Endothelial cell of umbilical vein (primary cell): ENCODE results near the gene CNDP2. TPM values are rescaled to one million over a fixed set of nuclear protein-coding genes. Genes with fewer than 3 reads are reported as not detected.

Source experiments
- BruUV-seq: library from RNA; stranded (reverse); fragments of 400-500 nt; replicated peaks from 2 replicates; lab custom pipeline; 2021; lab: Mats Ljungman, UMichigan
- CTCF ChIA-PET: fragments of 300-600, 350-600 bp; sonication (Branson Sonifier 250); formaldehyde crosslinking; loops from one replicate; lab custom pipeline; 2021; ENCODE audit warnings: antibody characterized with exemption, inconsistent platforms; lab: Charles Lee
- POLR2A ChIA-PET: fragments of 300-600, 350-600 bp; sonication (Branson Sonifier 250); formaldehyde crosslinking; loops from one replicate; lab custom pipeline; 2021; ENCODE audit warnings: antibody characterized with exemption, inconsistent platforms; lab: Charles Lee
- DNase-seq: peaks from one replicate; pipeline ENCODE4 v3.0.0-alpha.2; 2011; ENCODE audit warnings: low read depth, low spot score
- FAIRE-seq: peaks from 2 replicates; lab custom pipeline; 2011; peaks lifted over from hg19 to GRCh38; lab: Jason Lieb, UNC
- H2AFZ ChIP-seq: 2 replicates; pipeline ENCODE4 v1.6.0; 2012; ENCODE audit warnings: low read depth, low read length, control low read depth, inconsistent platforms
- H3K27ac ChIP-seq: 2 replicates; pipeline ENCODE4 v1.5.1; 2011; ENCODE audit warnings: low read depth, mild to moderate bottlenecking, control low read depth, low read length, moderate library complexity; ENCODE audit not compliant: insufficient read depth
- H3K27me3 ChIP-seq, 2 experiments: 2 replicates each; pipeline versions ENCODE4 v1.6.0 to v1.6.1; 2011; ENCODE audit warnings: low read length in 2 of 2, mixed read lengths in 1 of 2; ENCODE audit not compliant: control insufficient read depth in 2 of 2, insufficient read depth in 2 of 2
- H3K36me3 ChIP-seq, 2 experiments: 2 replicates in 1 of 2; 3 replicates in 1 of 2; pipeline ENCODE4 v1.5.1; 2011; ENCODE audit warnings: low read length in 2 of 2, mild to moderate bottlenecking in 1 of 2, moderate library complexity in 1 of 2; ENCODE audit not compliant: control insufficient read depth in 2 of 2, insufficient read depth in 2 of 2; ENCODE audit errors: extremely low read depth in 1 of 2
- H3K4me1 ChIP-seq: 3 replicates; pipeline ENCODE4 v1.5.1; 2011; ENCODE audit warnings: mild to moderate bottlenecking, low read length; ENCODE audit not compliant: control insufficient read depth, insufficient read depth; ENCODE audit errors: extremely low read depth
- H3K4me2 ChIP-seq: 2 replicates; pipeline ENCODE4 v1.6.1; 2011; ENCODE audit warnings: low read length, control low read depth, mixed read lengths; ENCODE audit not compliant: insufficient read depth
- H3K4me3 ChIP-seq, 3 experiments: fragments of 200-600 bp in 1 of 3; sonication (generic), shearing (Covaris generic) in 1 of 3; replicated peaks in 1 of 3; 2 replicates each; pipeline ENCODE4 v1.5.1; 2011 to 2016; ENCODE audit warnings: control low read depth in 3 of 3, low read length in 3 of 3, mild to moderate bottlenecking in 2 of 3, inconsistent platforms in 1 of 3, low read depth in 1 of 3, moderate library complexity in 1 of 3; ENCODE audit not compliant: insufficient read depth in 1 of 3
- H3K79me2 ChIP-seq: 2 replicates; pipeline ENCODE4 v1.6.0; 2012; ENCODE audit warnings: low read length, inconsistent platforms; ENCODE audit not compliant: control insufficient read depth, insufficient read depth
- H3K9ac ChIP-seq: replicated peaks from 2 replicates; pipeline ENCODE3; 2011; ENCODE audit warnings: low read length, control low read depth; ENCODE audit not compliant: insufficient read depth; ENCODE audit errors: extremely low read depth
- H3K9me1 ChIP-seq: replicated peaks from 3 replicates; pipeline ENCODE4 v1.6.0; 2011; ENCODE audit warnings: mild to moderate bottlenecking, low read length; ENCODE audit not compliant: control insufficient read depth, insufficient read depth; ENCODE audit errors: extremely low read depth
- H3K9me3 ChIP-seq: replicated peaks from 2 replicates; pipeline ENCODE4 v1.5.1; 2012; ENCODE audit warnings: low read length, inconsistent platforms; ENCODE audit not compliant: control insufficient read depth, insufficient read depth
- H4K20me1 ChIP-seq: replicated peaks from 2 replicates; pipeline ENCODE3; 2011; ENCODE audit warnings: mild to moderate bottlenecking, low read length; ENCODE audit not compliant: control insufficient read depth, insufficient read depth; ENCODE audit errors: extremely low read depth
- EZH2 ChIP-seq: IDR thresholded peaks from 2 replicates; pipeline ENCODE4 v1.6.1; 2012; ENCODE audit warnings: borderline replicate concordance, low read depth, mild to moderate bottlenecking, moderate library complexity, low read length, inconsistent platforms; ENCODE audit not compliant: severe bottlenecking
- GATA2 ChIP-seq: IDR thresholded peaks from 2 replicates; pipeline ENCODE4 v1.7.0; 2011; ENCODE audit warnings: low read depth, mild to moderate bottlenecking, moderate library complexity, mixed read lengths, low read length; ENCODE audit not compliant: insufficient read length, insufficient read depth
- JUN ChIP-seq: IDR thresholded peaks from 2 replicates; pipeline ENCODE4 v1.6.1; 2011; ENCODE audit warnings: borderline replicate concordance, low read depth; ENCODE audit not compliant: insufficient read length, insufficient read depth
- MYC ChIP-seq: IDR thresholded peaks from one replicate; pipeline ENCODE4 v1.6.1; 2011; ENCODE audit warnings: mild to moderate bottlenecking, low read depth, low read length
- POLR2A ChIP-seq: IDR thresholded peaks from 2 replicates; pipeline ENCODE4 v1.6.1; 2012; ENCODE audit warnings: low read depth, mild to moderate bottlenecking, control low read depth, low read length
- POLR2AphosphoS5 ChIP-seq: IDR thresholded peaks from 2 replicates; pipeline ENCODE4 v1.6.1; 2012; ENCODE audit warnings: low read depth, mild to moderate bottlenecking, control low read depth, low read length, moderate library complexity; ENCODE audit not compliant: insufficient read depth
- dilution Hi-C: fragments of 300-500 bp; cut with MboI; formaldehyde crosslinking; loops from one replicate; pipeline ENCODE4 v1.15.0; 2019; ENCODE audit warnings: low sequenced_read_pairs; ENCODE audit not compliant: extremely low pct_ligation_motif_present
- intact Hi-C: fragments of 100-400 bp; cut with micrococcal nuclease; formaldehyde crosslinking; loops from one replicate; pipeline ENCODE4 v1.10.0; 2022
- polyA plus RNA-seq, 4 experiments: library from polyadenylated mRNA; depleted of rRNA in 3 of 4; stranded (reverse) in 3 of 4; unstranded in 1 of 4; fragments of >200 nt; gene quantifications; 2 replicates each; pipeline versions ENCODE4 v1.2.1 to v1.2.3, GENCODE V29; 2011 to 2012; ENCODE audit warnings: missing spikeins in 1 of 4
- total RNA-seq: library from RNA; stranded (reverse); gene quantifications from 2 replicates; pipeline ENCODE4 v1.2.3, GENCODE V29; 2021
- TF ChIP-seq, protein P1 (sequence below), 2 donors: IDR thresholded peaks; 1 replicate in 1 of 2; 2 replicates in 1 of 2; pipeline ENCODE4 v1.5.1; 2011; ENCODE audit warnings: low read length in 2 of 2, mild to moderate bottlenecking in 2 of 2, moderate library complexity in 2 of 2, control low read depth in 1 of 2, inconsistent platforms in 1 of 2, low read depth in 1 of 2; ENCODE audit not compliant: insufficient read depth in 1 of 2; ENCODE audit errors: extremely low read depth in 1 of 2
- TF ChIP-seq, protein P2 (sequence below): IDR thresholded peaks from 2 replicates; pipeline ENCODE4 v1.6.1; 2011; ENCODE audit not compliant: insufficient read depth, insufficient read length

The CNDP2 gene
- total and polyA plus RNA-seq, 2 donors (not counting 3 experiments of a cell fraction or from before 2014, with no cell fraction given), result 52.9 to 123 TPM

DNA sequence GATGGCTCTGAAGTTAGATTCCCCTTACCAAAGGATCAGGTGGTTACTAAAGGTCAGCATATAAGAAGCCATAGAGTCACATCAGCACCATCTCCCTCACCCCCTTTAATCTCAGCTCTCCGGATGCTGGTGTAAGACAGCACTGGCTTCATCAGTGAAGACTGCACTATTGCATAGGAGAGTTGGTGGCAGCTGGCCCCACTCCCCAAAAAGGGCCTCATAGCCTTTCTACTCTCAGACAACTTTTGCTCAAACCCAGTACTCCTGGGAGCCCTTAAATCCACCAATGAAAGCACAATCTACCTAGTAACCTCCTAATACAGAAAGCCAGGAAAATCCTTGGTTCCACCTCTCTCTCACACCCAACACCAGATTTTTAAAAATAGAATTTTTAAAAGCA is 32.2 kb upstream of the CNDP2 start:
- no peak for FAIRE-seq
- intact Hi-C loops, result loop anchor here (10.0 kb wide), 1 partner anchor 59 kb away; no protein-coding TSS in a partner anchor

More for the DNA sequence above, 32.2 kb upstream of the CNDP2 start:
- Histone ChIP-seq H3K9me1 (no peaks in the 10 kb centered on the region), H4K20me1 (no peaks in the 10 kb centered on the region), H3K4me2 (no peak overlapping the region), H3K9me3 (no peaks in the 10 kb centered on the region), H3K4me1 (peaks cover 5% of the 10 kb centered on the region), H2AFZ (no peak overlapping the region), H3K79me2 (no peaks in the 10 kb centered on the region), H3K9ac (no peak overlapping the region), H3K4me3 (no peak overlapping the region), H3K27ac (no peak overlapping the region), H3K36me3 (no peaks in the 10 kb centered on the region), H3K27me3 (peaks cover 5 to 16% of the 10 kb centered on the region in 2 experiments)
- dilution Hi-C loops, result no loop called here
- no TSS peak for BruUV-seq
- no peak for DNase-seq
- POLR2A ChIA-PET, result no interaction called here
- CTCF ChIA-PET, result no interaction called here
- TF ChIP-seq GATA2 (no peak), MYC (no peak), JUN (no peak), POLR2AphosphoS5 (no peak), POLR2A (no peak), EZH2 (no peak)
- TF ChIP-seq, protein P1, sequence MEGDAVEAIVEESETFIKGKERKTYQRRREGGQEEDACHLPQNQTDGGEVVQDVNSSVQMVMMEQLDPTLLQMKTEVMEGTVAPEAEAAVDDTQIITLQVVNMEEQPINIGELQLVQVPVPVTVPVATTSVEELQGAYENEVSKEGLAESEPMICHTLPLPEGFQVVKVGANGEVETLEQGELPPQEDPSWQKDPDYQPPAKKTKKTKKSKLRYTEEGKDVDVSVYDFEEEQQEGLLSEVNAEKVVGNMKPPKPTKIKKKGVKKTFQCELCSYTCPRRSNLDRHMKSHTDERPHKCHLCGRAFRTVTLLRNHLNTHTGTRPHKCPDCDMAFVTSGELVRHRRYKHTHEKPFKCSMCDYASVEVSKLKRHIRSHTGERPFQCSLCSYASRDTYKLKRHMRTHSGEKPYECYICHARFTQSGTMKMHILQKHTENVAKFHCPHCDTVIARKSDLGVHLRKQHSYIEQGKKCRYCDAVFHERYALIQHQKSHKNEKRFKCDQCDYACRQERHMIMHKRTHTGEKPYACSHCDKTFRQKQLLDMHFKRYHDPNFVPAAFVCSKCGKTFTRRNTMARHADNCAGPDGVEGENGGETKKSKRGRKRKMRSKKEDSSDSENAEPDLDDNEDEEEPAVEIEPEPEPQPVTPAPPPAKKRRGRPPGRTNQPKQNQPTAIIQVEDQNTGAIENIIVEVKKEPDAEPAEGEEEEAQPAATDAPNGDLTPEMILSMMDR (IDR thresholded peaks at IDR 0.05; ENCODE audit: extremely low read depth in 1 of 2, insufficient read depth in 1 of 2, low read depth in 1 of 2, low read length in 2 of 2), result no peak
- TF ChIP-seq, protein P2, sequence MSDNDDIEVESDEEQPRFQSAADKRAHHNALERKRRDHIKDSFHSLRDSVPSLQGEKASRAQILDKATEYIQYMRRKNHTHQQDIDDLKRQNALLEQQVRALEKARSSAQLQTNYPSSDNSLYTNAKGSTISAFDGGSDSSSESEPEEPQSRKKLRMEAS, result no peak
